ENCODE results near the gene NELFA.
A peak's percentile ranks its signal among the peaks of the same experiment; 100 is the strongest.

NELFA gene

DNA sequence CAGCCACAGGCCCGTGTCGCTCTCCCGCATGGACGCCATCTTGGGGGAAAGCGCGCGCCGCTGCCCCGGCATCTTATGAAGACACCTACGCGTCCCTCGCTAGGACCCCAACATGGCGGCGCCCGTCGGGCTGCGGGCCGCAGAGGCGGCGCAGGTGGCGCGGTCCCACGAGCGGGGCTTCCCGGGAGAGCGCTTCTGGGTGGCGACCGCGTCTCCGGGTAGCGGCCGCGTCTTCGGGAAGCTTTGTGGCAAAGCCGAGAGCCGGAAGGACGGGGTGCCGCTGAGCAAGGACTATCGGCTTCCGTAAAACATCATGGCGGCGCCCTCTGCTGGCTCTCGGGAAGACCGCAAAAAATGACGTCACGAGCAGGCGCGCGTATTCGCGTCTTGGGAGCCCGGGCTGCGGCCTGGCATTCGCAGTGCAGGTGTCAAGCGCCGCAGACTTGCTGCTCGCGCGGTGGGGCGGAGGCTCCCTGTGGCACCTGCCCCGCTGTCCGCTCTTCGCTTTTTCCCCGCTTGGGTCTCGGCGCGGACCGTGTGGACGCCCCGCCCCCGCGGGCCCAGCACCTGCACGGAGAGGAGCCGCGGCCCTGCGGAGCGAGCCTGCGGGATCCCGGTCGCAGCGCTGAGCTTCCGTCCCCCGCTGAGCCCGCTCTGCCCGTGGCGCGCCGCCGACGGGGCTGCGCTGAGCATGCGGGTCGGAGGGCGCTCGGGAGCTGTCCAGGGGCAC is at the start of gene NELFA:
TSS of gene NELFA (minus strand) at position 54 of the 730 bp plus-strand sequence. CDS start at position 39, 15 bp downstream.
- no peak for TF ChIP-seq ZNF274 (IDR thresholded peaks at IDR 0.05; ENCODE audit: low read depth, low read length)
- peak within 1 kb of the TSS; percentile 96 for H3K4me3 ChIP-seq (ENCODE audit: low read length)

GRCh38 chr4:2057382-2058065 is 48.8 kb upstream of the NELFA start:
- no peak for TF ChIP-seq ZNF274 (IDR thresholded peaks at IDR 0.05; ENCODE audit: low read depth, low read length)
- H3K4me3 ChIP-seq (ENCODE audit: low read length), result no peak overlapping the region

DNA sequence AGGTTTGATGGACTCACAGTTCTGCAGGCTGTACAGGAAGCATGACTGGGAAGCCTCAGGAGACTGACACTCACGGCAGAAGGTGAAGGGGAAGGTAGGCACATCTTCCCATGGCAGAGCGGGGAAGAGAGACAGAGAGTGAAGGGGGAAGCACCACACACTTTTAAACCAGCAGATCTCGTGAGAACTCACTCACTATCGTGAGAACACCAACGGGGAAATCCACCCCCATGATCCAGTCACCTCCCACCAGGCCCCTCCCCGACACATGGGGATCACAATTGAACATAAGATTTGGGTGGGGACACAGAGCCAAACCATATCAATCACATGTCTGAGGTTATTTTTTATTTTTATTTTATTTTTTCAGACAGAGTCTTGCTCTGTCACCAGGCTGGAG is 45.4 kb upstream of the NELFA start:
- no peak overlapping the region for H3K4me3 ChIP-seq (ENCODE audit: low read length)
- no peak for TF ChIP-seq ZNF274 (IDR thresholded peaks at IDR 0.05; ENCODE audit: low read depth, low read length)

DNA sequence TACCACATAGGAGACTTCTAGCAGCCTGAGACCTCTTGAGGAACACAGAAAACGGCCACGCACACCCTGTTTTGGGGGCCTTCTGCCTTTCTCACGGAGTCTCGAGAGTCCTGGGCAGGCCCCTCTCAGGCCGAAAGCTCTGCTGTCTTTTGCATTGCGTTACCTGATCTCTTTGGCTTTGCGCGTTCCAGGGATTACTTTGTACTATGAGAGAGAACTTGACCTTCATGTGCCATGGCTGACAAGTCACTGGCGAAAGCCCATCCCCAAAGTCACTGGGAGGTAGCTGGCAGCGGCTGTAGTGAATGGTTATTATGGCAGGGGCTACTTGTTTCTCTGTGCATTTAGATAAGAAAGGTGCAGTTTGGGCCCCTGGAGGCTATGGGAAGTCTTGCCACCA is 42.3 kb upstream of the NELFA start:
- no peak for TF ChIP-seq ZNF274 (IDR thresholded peaks at IDR 0.05; ENCODE audit: low read depth, low read length)

GRCh38 chr4:2049811-2050210 is 41.0 kb upstream of the NELFA start:
- TF ChIP-seq ZNF274 (IDR thresholded peaks at IDR 0.05; ENCODE audit: low read depth, low read length), result no peak
- H3K4me3 ChIP-seq (ENCODE audit: low read length), result no peak overlapping the region

More for the DNA sequence above, 42.3 kb upstream of the NELFA start:
- H3K4me3 ChIP-seq (ENCODE audit: low read length), result no peak overlapping the region

DNA sequence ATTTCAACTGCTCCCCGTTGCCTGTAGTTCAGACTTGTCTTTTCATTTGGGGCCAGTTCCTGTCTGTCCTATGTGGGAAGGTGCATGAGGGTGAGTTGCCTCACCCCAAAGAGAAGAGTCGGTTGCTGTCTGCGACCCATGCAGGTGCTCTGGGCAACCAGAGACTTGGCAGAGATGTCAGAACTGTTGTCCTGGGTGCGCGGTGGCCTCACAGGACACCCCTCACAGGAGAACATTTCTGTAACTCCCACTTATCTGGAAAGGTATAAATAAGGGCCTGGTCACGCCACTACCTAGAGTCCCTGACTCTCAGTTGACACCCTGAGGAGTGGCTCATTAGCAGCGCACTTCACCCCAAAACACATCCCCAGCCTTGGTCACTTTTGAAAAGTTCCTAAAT is 40.6 kb upstream of the NELFA start:
- no peak overlapping the region for H3K4me3 ChIP-seq (ENCODE audit: low read length)
- TF ChIP-seq ZNF274 (IDR thresholded peaks at IDR 0.05; ENCODE audit: low read depth, low read length), result no peak

- no peak for TF ChIP-seq ZNF274 (IDR thresholded peaks at IDR 0.05; ENCODE audit: low read depth, low read length)
- no peak overlapping the region for H3K4me3 ChIP-seq (ENCODE audit: low read length)
Observed at GRCh38 chr4:2048831-2049230, 40.1 kb upstream of the NELFA start.

GRCh38 chr4:2047781-2048581 is 39.2 kb upstream of the NELFA start:
- no peak overlapping the region for H3K4me3 ChIP-seq (ENCODE audit: low read length)
- TF ChIP-seq ZNF274 (IDR thresholded peaks at IDR 0.05; ENCODE audit: low read depth, low read length), result no peak

GRCh38 chr4:2047031-2047660 is 38.4 kb upstream of the NELFA start:
- no peak overlapping the region for H3K4me3 ChIP-seq (ENCODE audit: low read length)
- no peak for TF ChIP-seq ZNF274 (IDR thresholded peaks at IDR 0.05; ENCODE audit: low read depth, low read length)

GRCh38 chr4:2046031-2046961 is 37.5 kb upstream of the NELFA start:
- no peak overlapping the region for H3K4me3 ChIP-seq (ENCODE audit: low read length)
- TF ChIP-seq ZNF274 (IDR thresholded peaks at IDR 0.05; ENCODE audit: low read depth, low read length), result no peak

DNA sequence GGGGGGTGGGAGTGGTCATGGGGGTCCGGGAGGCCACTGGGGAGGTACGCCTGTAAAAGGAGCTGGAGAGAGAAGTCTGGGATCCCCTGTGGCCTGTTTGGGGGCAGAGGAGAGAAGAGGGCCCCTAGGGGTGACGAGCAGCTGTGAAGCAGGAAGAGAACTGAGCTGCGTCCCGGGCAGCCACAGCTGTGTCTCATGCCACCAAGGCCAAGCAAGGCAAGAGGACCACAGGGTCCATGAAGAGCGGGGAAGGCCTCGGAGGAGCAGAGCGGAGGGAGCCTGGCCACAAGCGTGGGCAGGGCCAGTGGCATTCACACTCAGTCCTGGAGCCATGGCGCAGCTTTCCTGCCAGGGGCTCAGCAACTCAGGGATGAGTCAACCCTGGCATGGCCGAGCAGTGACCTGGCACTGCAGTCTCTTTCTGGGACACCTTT is 36.8 kb upstream of the NELFA start:
- H3K4me3 ChIP-seq (ENCODE audit: low read length), result no peak overlapping the region
- TF ChIP-seq ZNF274 (IDR thresholded peaks at IDR 0.05; ENCODE audit: low read depth, low read length), result no peak

GRCh38 chr4:2044542-2045517 is 36.1 kb upstream of the NELFA start:
- H3K4me3 ChIP-seq (ENCODE audit: low read length), result no peak overlapping the region
- no peak for TF ChIP-seq ZNF274 (IDR thresholded peaks at IDR 0.05; ENCODE audit: low read depth, low read length)
